Measurements from ENCODE around the gene ATXN1.

Gene ATXN1

DNA sequence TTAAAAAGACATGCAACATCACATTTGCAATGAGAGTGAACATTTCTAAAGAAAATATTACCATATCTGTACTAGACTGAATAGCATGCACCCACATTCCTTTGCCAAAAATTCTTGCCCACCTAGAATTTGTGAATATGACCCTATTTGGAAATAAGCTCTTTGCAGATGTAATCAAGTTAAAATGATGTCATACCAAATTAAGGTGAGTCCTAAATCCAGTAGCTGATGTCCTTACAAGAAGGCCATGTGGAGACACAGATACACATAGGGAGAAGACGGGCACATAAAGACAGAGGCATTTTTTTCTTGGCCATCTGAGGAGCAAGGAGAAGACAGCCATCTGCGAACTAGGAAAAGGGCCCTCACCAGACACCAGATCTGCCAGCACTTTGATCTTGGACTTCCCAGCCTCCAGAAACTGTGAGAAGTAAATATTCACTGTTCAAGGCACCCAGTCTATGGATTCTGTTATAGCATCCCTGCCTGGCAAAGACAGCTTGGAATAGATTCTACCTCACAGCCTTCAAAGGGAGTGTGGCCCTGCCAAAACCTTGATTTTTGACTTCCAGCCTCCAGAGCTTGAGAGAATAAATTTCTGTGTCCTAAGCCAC lies 22.8 kb upstream of the ATXN1 start:
- in situ Hi-C loops (cut with HindIII; ENCODE audit: low sequenced_read_pairs): no loop called here

- in situ Hi-C loops (cut with HindIII; ENCODE audit: low sequenced_read_pairs): no loop called here
These were observed 22.2 kb upstream of the ATXN1 start for GRCh38 chr6:16783509-16783908.

DNA sequence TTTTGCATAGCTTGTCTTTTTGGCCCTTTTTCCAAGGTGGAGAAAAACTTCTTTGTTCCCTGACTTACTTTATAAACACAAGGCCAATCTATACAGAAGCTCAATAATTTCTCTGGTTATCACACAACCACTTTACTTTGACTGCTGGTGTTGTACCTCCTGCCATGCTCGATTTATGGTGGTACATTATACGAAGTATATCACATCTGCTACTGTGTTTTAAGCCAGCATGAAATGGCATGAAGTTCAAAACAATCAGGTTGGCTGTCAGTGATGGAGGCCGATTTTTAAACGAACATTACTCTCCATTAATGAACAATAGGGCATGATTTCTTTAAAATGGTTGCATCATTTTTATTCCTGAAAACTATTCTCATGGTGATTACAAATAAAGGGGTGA lies 21.0 kb upstream of the ATXN1 start:
- in situ Hi-C loops (cut with HindIII; ENCODE audit: low sequenced_read_pairs): no loop called here

DNA sequence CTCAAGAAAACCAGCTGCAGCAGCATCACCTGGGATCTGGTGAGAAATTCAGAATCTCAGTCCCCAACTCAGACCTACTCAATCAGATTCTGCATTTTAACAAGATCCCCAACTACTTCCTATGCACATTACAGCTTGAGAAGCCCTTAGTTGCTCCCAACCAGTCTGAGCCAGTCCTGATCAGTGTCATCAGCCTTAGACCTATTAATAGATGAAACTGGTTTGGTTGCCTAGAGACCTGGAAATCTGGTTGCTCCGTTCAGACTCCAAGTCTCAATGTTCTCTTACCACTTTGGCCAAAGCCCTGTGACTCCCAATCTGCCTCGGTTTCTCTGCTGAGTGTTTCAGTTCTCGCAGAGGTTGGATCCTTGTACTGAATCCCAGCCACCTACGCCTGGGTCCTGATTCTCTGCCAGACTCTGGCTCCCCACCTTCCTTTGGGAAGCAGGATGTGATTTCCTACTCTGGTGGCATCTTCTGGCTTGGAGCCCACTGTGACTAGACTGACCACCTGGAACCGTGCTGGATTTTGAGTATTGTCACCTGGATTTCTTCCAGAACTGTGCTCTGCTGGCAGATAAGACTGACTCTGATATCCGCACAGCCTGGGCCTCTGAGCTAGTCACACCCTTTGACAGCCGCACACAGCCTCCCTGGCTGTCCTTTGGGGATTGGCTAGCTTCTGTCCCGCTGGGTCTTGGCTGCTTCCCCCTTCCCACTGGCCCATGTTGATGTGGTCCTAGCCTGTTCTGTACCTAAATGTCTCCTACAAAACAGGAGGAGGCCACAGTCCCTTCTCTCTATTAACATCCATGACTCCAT lies 20.3 kb upstream of the ATXN1 start:
- in situ Hi-C loops (cut with HindIII; ENCODE audit: low sequenced_read_pairs): no loop called here

DNA sequence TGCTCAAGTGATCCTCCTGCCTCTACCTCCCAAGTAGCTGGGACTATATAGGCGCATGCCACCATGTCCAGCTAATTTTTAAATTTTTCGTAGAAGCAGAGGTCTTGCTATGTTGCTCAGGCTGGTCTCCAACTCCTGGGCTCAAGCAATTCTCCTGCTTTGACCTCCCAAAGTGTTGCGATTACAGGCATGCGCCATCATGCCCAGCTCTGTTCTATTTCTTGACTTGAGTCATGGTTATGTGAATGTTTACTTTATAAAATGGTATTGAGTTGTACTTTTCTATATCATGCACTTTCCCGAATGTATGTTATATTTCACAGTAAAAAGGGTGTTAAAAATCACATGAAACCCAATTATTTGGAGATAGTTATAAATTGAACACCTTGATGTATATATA lies 17.3 kb upstream of the ATXN1 start:
- in situ Hi-C loops (cut with HindIII; ENCODE audit: low sequenced_read_pairs): no loop called here

- in situ Hi-C loops (cut with HindIII; ENCODE audit: low sequenced_read_pairs): no loop called here
These were observed 16.5 kb upstream of the ATXN1 start for GRCh38 chr6:16777794-16778193.

DNA sequence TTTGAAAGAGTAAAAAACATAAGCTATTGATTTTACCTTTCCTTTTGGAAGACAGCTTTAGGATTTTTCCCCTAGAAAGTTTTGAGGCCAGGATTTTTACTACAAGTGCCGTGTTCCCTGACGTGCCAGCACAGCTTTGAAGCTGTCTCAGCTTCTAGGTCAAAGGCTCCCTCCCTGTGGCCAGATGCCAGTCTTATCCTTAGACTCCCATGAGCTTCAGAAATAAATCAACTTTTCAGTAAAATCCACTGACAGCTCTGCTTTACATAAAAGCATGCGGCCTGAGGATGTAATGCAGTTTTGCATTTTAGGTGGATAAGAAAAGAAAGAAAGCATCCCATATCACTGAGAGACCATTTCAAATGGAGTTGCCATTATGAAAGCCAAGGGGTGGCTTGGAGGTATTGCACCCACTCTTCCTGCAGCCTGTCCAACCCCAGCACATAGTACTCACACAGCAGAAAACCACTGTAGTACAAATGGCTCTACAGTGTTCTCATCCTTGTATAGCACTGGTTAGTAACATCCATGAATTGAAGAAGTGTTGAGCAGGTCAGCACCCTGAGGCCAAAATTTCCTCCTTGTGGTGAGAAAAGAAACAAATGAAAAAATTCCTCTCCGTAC lies 15.2 kb upstream of the ATXN1 start:
- in situ Hi-C loops (cut with HindIII; ENCODE audit: low sequenced_read_pairs): no loop called here

GRCh38 chr6:16774437-16774836 lies 13.2 kb upstream of the ATXN1 start:
- in situ Hi-C loops (cut with HindIII; ENCODE audit: low sequenced_read_pairs): no loop called here

- in situ Hi-C loops (cut with HindIII; ENCODE audit: low sequenced_read_pairs): no loop called here
These were observed 12.1 kb upstream of the ATXN1 start for GRCh38 chr6:16773362-16773761.

DNA sequence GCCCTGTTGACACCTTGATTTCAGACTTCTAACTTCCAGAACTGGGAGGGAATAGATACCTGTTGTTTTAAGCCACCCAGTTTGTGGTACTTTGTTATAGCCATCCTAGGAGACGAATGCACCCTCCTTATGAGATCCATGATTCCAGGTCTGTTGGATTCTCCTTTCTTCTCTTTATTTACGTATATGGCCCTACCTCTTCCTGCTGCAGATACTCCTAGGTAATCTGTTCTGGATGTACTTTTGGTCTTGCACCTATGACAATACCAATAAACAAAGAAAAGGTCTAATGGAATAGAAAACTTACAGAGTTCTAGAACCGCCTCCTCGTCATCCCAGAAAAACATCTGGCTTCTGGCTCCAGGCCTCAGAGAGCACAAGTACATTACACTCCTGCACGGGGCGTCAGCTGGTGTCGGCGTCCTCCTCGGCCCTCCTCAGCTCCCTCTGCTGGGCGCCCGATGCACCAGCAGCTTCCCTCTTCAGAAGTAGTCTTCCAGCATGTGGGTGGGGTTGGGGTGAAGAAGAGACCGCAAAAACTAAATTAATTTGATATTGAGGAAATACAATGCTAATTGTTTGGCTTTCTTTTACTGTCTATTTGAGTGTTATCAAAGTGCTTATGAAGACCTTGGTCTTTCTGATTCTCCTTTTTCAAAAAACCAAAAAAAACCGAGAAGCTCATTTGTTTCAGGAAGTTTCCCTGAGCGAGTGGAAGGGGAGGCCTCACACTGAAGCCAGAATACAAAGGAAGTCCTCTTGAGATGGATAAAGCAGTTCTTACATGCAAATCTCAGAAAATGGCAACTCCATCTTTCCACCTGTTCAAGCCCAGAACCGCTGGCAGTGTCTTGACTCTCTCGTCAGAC lies 9.7 kb upstream of the ATXN1 start:
- in situ Hi-C loops (cut with HindIII; ENCODE audit: low sequenced_read_pairs): no loop called here

- in situ Hi-C loops (cut with HindIII; ENCODE audit: low sequenced_read_pairs): no loop called here
These were observed 8.7 kb upstream of the ATXN1 start for GRCh38 chr6:16769986-16770376.

GRCh38 chr6:16769131-16769985 lies 8.1 kb upstream of the ATXN1 start:
- in situ Hi-C loops (cut with HindIII; ENCODE audit: low sequenced_read_pairs): no loop called here

GRCh38 chr6:16768477-16768830 lies 7.2 kb upstream of the ATXN1 start:
- in situ Hi-C loops (cut with HindIII; ENCODE audit: low sequenced_read_pairs): no loop called here

DNA sequence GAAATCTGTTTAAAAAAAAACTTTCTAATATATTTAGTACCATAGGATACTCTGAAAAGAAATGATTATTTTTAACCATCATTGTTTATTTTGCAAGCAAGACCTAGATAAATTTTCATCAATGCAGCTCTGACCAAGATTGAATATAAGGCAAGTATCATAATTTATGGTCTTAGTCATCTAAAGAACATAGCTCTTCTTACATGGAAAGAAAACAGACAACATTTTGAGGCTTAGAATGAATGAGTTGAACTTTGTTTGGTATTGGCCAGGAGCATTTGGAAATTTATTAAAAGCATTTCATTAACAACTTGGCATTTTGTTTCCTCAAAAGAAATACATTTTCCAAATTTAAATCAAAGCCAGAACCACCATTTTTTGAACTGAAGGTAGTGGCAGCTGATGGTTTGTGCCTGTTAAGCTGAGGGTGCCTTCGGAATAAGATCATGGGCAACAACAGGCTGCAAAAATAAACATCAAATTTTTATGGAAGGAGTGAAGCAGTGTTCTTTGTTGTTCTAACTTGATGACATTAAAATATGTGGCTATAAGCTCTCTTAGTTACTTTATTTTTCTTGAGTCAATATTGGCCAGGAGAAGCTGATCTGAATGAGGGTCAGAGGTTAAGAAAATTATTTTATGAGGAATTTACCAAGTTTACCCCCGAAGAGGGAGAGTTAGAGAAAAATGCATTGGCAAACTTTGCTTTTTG lies 6.7 kb upstream of the ATXN1 start:
- in situ Hi-C loops (cut with HindIII; ENCODE audit: low sequenced_read_pairs): no loop called here

GRCh38 chr6:16766836-16767745 lies 5.8 kb upstream of the ATXN1 start:
- in situ Hi-C loops (cut with HindIII; ENCODE audit: low sequenced_read_pairs): no loop called here

- in situ Hi-C loops (cut with HindIII; ENCODE audit: low sequenced_read_pairs): no loop called here
These were observed 4.8 kb upstream of the ATXN1 start for GRCh38 chr6:16766043-16766536.

DNA sequence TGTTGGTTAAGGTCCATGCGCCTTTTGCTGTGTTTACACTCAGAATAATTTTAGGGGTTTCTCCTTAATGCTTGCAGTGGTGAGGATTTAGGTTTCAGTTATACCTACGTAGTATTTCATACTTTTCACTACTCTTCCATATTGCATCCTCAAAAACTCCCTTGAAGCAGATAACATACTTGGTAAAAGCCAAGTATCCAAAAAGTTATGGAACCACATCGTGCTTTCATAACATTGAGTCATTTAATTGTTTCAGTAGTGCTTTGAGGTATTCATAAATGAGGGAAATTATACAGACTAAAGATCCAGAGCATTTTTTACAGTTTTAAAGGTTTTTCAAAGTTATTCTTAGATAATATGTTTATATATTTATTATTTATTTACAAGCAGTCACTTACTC lies 4.0 kb upstream of the ATXN1 start:
- in situ Hi-C loops (cut with HindIII; ENCODE audit: low sequenced_read_pairs): no loop called here

DNA sequence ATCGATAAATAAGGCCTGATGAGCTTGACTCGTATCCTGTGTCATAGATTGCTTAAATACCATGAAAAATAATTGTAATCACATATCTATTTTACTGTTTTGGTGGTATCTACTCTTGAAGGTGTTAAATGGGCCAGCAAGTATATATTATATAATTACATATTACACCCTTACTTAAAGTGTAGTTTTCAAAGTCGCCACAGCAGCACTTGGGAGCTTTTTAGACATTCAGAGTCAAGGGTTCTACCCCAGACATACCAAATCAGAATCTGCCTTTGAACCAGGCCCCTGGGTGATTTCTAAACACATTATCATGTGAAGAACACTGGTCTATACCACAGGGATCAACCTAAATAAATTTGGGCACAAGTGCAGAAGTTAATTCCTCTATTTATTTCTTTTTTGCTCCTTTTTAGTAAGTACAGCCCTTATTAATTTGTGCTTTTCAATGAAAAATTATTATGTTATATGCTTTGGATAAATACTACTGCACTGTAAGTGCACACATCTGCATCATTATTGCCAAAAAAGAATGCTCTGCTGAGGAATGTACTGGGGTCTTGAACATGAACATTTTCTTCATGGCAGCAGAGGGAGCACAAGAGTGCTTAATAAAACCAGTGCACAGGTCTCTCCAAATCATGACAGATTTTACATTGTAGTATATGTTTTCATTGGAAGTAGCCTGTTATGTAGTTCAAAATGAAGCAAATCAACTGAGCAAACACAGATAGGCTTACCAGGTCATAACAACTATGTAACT lies 3.1 kb upstream of the ATXN1 start:
- in situ Hi-C loops (cut with HindIII; ENCODE audit: low sequenced_read_pairs): no loop called here
